Measurements from ENCODE around the gene EPM2A.

Gene EPM2A

DNA sequence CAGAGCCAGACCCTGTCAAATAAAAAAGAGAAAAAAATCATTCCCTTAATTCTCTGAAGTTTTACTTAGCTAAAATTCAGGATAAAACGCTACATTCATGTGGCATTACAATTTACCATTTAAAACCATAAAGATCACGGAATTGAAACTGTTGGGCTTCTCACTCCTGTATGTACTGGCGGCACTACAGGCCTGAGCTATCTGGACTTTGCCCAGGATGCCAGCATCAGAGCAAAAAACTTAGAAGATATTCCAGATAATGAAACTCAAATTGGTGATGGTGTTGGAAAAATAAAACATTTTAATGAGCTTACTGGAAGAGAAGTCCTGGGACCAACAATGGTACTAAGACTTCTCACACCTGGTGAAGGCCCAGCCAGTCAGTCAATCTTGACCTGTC lies 14.2 kb downstream of the EPM2A start:
- no peak for TF ChIP-seq ZFX (IDR thresholded peaks at IDR 0.05)
- TF ChIP-seq, protein P1, sequence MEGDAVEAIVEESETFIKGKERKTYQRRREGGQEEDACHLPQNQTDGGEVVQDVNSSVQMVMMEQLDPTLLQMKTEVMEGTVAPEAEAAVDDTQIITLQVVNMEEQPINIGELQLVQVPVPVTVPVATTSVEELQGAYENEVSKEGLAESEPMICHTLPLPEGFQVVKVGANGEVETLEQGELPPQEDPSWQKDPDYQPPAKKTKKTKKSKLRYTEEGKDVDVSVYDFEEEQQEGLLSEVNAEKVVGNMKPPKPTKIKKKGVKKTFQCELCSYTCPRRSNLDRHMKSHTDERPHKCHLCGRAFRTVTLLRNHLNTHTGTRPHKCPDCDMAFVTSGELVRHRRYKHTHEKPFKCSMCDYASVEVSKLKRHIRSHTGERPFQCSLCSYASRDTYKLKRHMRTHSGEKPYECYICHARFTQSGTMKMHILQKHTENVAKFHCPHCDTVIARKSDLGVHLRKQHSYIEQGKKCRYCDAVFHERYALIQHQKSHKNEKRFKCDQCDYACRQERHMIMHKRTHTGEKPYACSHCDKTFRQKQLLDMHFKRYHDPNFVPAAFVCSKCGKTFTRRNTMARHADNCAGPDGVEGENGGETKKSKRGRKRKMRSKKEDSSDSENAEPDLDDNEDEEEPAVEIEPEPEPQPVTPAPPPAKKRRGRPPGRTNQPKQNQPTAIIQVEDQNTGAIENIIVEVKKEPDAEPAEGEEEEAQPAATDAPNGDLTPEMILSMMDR (conservative IDR thresholded peaks at IDR 0.05): no peak
- no peak overlapping the region for H3K27ac ChIP-seq

DNA sequence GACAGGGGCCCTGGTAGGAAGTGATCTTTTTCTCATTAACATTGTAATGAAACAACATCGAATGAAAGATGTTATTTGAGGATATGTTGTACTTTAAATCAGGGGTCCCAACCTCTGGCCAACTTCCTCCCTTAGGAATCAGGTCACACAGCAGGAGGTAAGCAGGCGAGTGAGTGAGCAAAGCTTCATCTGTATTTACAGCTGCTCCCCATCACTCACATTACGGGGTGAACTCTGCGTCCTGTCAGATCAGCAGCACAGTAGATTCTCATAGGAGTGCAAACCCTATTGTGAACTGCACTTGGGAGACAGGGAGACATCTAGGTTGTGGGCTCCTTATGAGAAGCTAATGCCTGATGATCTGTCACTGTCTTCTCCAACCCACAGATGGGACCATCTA lies 19.9 kb downstream of the EPM2A start:
- no peak for TF ChIP-seq ZFX (IDR thresholded peaks at IDR 0.05)
- TF ChIP-seq, protein P1 (conservative IDR thresholded peaks at IDR 0.05): no peak
- no peak overlapping the region for H3K27ac ChIP-seq

DNA sequence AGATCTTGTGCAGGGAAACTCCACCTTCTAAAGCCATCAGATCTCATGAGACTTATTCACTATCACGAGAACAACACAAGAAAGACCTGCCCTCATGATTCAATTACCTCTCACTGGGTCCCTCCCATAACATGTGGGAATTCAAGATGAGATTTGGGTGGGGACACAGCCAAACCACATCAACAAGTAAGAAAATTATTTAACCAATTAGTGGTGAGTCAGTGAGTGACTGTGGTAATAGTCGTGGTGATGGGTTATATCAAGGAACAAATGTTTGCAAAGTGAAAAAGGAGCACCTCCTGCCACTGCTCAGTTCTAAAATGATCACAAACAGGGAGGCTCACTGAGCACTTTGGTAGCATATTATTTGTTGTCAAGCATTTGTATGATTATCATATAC lies 20.6 kb downstream of the EPM2A start:
- TF ChIP-seq, protein P1 (conservative IDR thresholded peaks at IDR 0.05): no peak
- TF ChIP-seq ZFX (IDR thresholded peaks at IDR 0.05): no peak
- no peak overlapping the region for H3K27ac ChIP-seq

DNA sequence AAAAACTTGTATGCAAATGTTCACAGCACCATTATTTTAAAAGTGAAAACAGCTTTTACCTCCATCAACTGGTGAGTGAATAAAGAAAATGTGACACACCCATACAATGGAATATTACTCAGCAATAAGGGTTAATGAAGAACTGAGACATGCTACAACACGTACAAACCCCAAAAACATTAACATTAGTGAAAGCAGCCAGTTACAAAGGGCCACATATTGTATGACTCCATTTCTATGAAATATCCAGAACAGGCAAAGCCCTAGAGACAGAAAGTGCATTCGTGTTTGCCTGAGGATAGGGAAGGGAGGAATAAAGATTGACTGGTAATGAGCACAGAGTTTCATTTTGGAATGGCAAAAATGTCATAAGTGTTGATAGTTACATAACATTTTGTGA lies 21.5 kb downstream of the EPM2A start:
- no peak overlapping the region for H3K27ac ChIP-seq
- TF ChIP-seq, protein P1 (conservative IDR thresholded peaks at IDR 0.05): no peak
- no peak for TF ChIP-seq ZFX (IDR thresholded peaks at IDR 0.05)

DNA sequence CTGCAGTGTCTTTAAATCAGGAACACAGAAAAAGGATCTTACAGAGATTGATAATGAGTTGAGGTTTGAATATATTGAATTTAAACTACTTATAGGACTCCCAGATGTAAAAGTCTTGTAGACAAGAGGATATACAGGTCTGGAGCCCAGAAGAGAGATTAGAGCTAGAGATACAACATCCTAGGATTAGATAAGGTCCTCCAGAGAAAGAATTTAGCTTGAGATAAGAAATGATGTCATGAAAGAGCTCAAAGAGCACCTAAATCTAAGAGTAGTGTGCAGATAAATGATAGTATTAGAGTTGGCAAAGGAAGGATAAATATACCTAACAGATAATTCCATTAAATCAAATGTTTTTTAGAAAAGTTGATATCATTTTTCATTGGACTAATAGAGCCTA lies 23.9 kb downstream of the EPM2A start:
- TF ChIP-seq ZFX (IDR thresholded peaks at IDR 0.05): no peak
- TF ChIP-seq, protein P1 (conservative IDR thresholded peaks at IDR 0.05): no peak
- H3K27ac ChIP-seq: no peak overlapping the region

DNA sequence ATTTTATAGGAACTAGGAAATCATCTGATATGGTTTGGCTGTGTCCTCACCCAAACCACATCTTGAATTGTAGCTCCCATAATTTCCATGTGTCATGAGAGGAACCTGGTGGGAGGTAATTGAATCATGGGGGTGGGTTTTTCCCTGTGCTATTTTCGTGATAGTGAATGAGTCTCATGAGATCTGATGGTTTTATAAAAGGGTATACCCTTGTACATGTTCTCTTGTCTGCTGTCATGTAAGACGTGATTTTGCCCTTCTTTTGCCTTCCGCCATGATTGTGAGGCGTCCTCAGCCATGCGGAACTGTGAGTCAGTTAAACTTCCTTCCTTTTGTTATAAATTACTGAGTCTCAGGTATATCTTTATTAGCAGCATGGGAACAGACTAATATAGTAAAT lies 27.9 kb downstream of the EPM2A start:
- no peak overlapping the region for H3K27ac ChIP-seq
- TF ChIP-seq, protein P1 (conservative IDR thresholded peaks at IDR 0.05): no peak
- no peak for TF ChIP-seq ZFX (IDR thresholded peaks at IDR 0.05)

DNA sequence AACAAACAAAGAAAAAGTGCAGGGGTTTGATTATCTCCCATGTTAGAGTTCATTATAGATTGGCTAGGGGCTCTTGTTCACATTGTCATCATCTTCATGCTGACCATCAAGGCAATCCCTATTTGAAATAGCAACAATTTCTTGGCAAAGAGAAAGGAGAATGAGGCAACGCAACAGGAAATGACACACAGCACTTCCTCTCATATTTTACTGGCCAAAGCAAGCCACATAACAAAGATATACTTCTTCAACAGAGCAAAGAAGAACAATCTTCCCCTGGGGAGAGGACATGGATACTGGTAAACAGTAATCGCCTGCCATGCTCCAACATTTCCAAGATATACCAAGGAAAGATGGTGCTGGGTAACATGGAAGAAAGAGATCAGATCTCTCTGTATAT lies 29.8 kb downstream of the EPM2A start:
- no peak overlapping the region for H3K27ac ChIP-seq
- no peak for TF ChIP-seq ZFX (IDR thresholded peaks at IDR 0.05)
- TF ChIP-seq, protein P1 (conservative IDR thresholded peaks at IDR 0.05): no peak

Measured in C4-2B (cell line).